Nephron progenitor cell (in vitro differentiated cells): ENCODE measurements around the gene RHBDL3.

Experiments used
- DNase-seq: peaks from one replicate; pipeline ENCODE4 v3.0.0; 2021
- H3K27ac Mint-ChIP-seq: 2 replicates; pipeline ENCODE4 v1.8.0; 2021; ENCODE audit warnings: mild to moderate bottlenecking, moderate library complexity, mixed read lengths
- H3K27me3 Mint-ChIP-seq: 2 replicates; pipeline ENCODE4 v1.8.0; 2021; ENCODE audit warnings: mild to moderate bottlenecking, low read depth, mixed read lengths; ENCODE audit not compliant: poor library complexity
- H3K36me3 Mint-ChIP-seq: 2 replicates; pipeline ENCODE4 v1.8.0; 2021; ENCODE audit warnings: low read depth, mixed read lengths
- H3K4me1 Mint-ChIP-seq: 2 replicates; pipeline ENCODE4 v1.8.0; 2021; ENCODE audit warnings: mixed read lengths
- H3K4me3 Mint-ChIP-seq: 2 replicates; pipeline ENCODE4 v1.8.0; 2021; ENCODE audit warnings: mild to moderate bottlenecking, moderate library complexity, mixed read lengths
- H3K9me3 Mint-ChIP-seq: 2 replicates; pipeline ENCODE4 v1.8.0; 2021; ENCODE audit warnings: mild to moderate bottlenecking, moderate library complexity, mixed read lengths
- TF ChIP-seq, protein P1 (sequence below): fragments of 200-600 bp; sonication (generic); IDR thresholded peaks from 2 replicates; pipeline ENCODE4 v1.5.0; 2021; ENCODE audit warnings: antibody characterized with exemption

Gene RHBDL3

DNA sequence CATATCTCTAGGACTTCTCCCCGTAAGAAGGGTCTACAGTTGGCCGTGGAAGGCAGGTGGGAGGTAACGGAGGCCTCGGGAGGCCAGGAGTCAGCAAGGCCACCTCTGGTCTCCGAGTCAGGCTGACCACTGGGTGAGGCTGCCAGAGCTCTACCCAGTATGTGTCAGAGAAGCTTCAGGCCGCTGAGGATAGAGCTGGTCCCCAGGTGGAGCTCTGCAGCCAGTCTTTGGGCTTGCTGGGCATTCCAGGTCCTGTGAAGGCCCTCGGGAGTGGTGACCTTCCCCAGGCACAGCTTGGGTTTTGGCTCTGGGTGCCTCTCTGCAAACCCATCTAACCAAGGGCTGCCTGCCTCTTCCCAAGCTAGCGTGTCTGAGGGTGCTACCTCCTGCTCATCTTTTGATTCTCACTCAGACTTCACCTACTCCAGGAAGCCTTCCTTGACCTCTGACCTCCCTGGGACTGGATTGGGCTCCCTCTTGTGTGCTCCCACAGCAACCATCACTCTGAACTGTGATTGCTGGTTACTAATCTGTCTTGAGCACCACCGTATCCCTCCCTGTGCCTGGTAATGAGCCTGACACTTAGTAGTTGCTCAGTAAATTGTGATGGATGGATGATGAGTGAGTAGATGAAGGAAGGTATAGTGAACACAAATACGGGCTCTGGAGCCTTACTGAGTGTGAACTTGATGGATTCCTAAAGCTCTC lies 22.3 kb downstream of the RHBDL3 start:
- no peaks in the 10 kb centered on the region for H3K9me3 Mint-ChIP-seq
- peaks cover 72% of the 10 kb centered on the region for H3K27me3 Mint-ChIP-seq
- no peak overlapping the region for H3K27ac Mint-ChIP-seq
- TF ChIP-seq, protein P1, sequence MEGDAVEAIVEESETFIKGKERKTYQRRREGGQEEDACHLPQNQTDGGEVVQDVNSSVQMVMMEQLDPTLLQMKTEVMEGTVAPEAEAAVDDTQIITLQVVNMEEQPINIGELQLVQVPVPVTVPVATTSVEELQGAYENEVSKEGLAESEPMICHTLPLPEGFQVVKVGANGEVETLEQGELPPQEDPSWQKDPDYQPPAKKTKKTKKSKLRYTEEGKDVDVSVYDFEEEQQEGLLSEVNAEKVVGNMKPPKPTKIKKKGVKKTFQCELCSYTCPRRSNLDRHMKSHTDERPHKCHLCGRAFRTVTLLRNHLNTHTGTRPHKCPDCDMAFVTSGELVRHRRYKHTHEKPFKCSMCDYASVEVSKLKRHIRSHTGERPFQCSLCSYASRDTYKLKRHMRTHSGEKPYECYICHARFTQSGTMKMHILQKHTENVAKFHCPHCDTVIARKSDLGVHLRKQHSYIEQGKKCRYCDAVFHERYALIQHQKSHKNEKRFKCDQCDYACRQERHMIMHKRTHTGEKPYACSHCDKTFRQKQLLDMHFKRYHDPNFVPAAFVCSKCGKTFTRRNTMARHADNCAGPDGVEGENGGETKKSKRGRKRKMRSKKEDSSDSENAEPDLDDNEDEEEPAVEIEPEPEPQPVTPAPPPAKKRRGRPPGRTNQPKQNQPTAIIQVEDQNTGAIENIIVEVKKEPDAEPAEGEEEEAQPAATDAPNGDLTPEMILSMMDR = no peak
- DNase-seq = no peak
- no peaks in the 10 kb centered on the region for H3K36me3 Mint-ChIP-seq
- peaks cover 42% of the 10 kb centered on the region for H3K4me1 Mint-ChIP-seq
- no peak overlapping the region for H3K4me3 Mint-ChIP-seq

DNA sequence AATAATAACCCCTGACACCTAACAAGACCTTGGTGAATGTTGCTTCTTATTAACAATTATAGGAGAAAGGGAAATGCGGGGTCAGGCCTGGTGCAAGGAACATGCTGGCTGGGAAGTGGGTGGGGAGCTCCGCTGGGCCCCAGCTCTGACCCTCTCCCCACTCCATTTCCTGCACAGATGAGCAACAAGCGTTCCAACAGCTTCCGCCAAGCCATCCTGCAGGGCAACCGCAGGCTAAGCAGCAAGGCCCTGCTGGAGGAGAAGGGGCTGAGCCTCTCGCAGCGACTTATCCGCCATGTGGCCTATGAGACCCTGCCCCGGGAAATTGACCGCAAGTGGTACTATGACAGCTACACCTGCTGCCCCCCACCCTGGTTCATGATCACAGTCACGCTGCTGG lies 23.0 kb downstream of the RHBDL3 start:
- Mint-ChIP-seq H3K27ac (no peak overlapping the region), H3K4me1 (peaks cover 40% of the 10 kb centered on the region), H3K27me3 (peaks cover 72% of the 10 kb centered on the region), H3K4me3 (no peak overlapping the region), H3K9me3 (no peaks in the 10 kb centered on the region), H3K36me3 (no peaks in the 10 kb centered on the region)
- TF ChIP-seq, protein P1 = no peak
- no peak for DNase-seq

GRCh38 chr17:32289471-32290070 lies 23.9 kb downstream of the RHBDL3 start:
- H3K27me3 Mint-ChIP-seq = peaks cover 70% of the 10 kb centered on the region
- H3K27ac Mint-ChIP-seq = no peak overlapping the region
- DNase-seq = no peak
- no peaks in the 10 kb centered on the region for H3K36me3 Mint-ChIP-seq
- TF ChIP-seq, protein P1 = no peak
- H3K4me3 Mint-ChIP-seq = no peak overlapping the region
- no peaks in the 10 kb centered on the region for H3K9me3 Mint-ChIP-seq
- peaks cover 31% of the 10 kb centered on the region for H3K4me1 Mint-ChIP-seq

- no peaks in the 10 kb centered on the region for H3K9me3 Mint-ChIP-seq
- TF ChIP-seq, protein P1 = no peak
- no peak overlapping the region for H3K4me3 Mint-ChIP-seq
- H3K27me3 Mint-ChIP-seq = peaks cover 53% of the 10 kb centered on the region
- peaks cover 20% of the 10 kb centered on the region for H3K4me1 Mint-ChIP-seq
- no peak overlapping the region for H3K27ac Mint-ChIP-seq
- H3K36me3 Mint-ChIP-seq = no peaks in the 10 kb centered on the region
- DNase-seq = no peak
These were observed 26.5 kb downstream of the RHBDL3 start for GRCh38 chr17:32292094-32292493.

DNA sequence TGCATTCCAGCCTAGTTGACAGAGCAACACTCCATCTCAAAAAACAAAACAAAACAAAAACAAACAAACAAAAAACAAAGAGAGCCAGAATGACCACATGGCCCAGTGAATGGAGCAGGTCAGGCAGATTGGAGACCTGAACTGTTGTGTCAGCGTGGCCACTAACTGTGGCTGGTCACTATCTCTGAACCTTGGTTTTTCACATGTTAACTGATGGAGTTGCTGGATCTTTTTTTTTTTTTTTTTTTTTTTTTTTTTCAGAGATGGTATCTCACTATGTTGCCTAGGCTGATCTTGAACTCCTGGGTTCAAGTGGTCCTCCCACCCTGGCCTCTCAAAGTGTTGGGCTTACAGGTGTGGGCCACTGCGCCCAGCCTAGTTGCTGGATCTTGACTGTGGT lies 31.8 kb downstream of the RHBDL3 start:
- TF ChIP-seq, protein P1 = no peak

DNA sequence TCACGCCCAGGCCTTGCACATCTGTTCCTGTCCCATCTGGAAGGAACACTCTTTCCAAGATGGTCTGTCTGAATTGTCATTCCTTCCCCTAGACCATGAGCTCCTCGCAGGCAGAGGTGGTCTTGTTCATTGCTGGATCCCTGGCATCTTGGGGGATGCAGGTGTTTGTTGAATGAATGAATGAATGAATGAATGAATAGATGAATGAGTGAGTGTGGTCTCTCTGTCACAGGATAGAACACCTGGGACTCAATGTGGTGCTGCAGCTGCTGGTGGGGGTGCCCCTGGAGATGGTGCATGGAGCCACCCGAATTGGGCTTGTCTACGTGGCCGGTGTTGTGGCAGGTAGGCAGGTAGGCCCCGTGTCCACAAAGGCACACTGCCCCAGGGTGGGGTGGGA lies 32.2 kb downstream of the RHBDL3 start:
- H3K4me1 Mint-ChIP-seq = peaks cover 41% of the 10 kb centered on the region
- no peaks in the 10 kb centered on the region for H3K9me3 Mint-ChIP-seq
- H3K36me3 Mint-ChIP-seq = no peaks in the 10 kb centered on the region
- no peak overlapping the region for H3K4me3 Mint-ChIP-seq
- no peak for DNase-seq
- H3K27ac Mint-ChIP-seq = no peak overlapping the region
- H3K27me3 Mint-ChIP-seq = peaks cover 18% of the 10 kb centered on the region
- TF ChIP-seq, protein P1 = no peak

More for the DNA sequence above, 31.8 kb downstream of the RHBDL3 start:
- Mint-ChIP-seq H3K9me3 (no peaks in the 10 kb centered on the region), H3K27ac (no peak overlapping the region), H3K4me1 (peaks cover 38% of the 10 kb centered on the region), H3K27me3 (peaks cover 22% of the 10 kb centered on the region), H3K4me3 (no peak overlapping the region), H3K36me3 (no peaks in the 10 kb centered on the region)
- no peak for DNase-seq
